Measurements from ENCODE around the gene MYLK. TPM values are rescaled to one million over a fixed set of nuclear protein-coding genes. Genes with fewer than 3 reads are reported as not detected.

The MYLK gene
- total and polyA plus RNA-seq, 4 donors = 17.1 to 158 (median 41.9) TPM

GRCh38 chr3:123656274-123656673 is 227.9 kb downstream of the MYLK start:
- no peak overlapping the region for H3K27ac ChIP-seq (ENCODE audit: low read depth in 1 of 2, low read length in 2 of 2)

GRCh38 chr3:123655400-123655799 is 228.7 kb downstream of the MYLK start:
- peaks cover 4 to 19% (median 17%) of the 10 kb centered on the region in 4 donors for H3K4me1 ChIP-seq (ENCODE audit: control insufficient read depth in 4 of 4, insufficient read depth in 4 of 4, low read length in 3 of 4)
- H3K9me3 ChIP-seq (ENCODE audit: control insufficient read depth in 4 of 4, low read length in 3 of 4) = no peaks in the 10 kb centered on the region
- 85% methylated on average over 2 of the region's 2 CpGs for WGBS
- no peak overlapping the region for H3K27ac ChIP-seq (ENCODE audit: low read depth in 1 of 2, low read length in 2 of 2)
- H3K4me3 ChIP-seq (ENCODE audit: low read depth in 1 of 3, low read length in 3 of 3) = no peak overlapping the region
- no peak overlapping the region for H3K9ac ChIP-seq (ENCODE audit: low read depth in 1 of 2, low read length in 2 of 2)
- DNase-seq (ENCODE audit: low spot score) = no peak
- H3K36me3 ChIP-seq (ENCODE audit: control insufficient read depth in 4 of 4, insufficient read depth in 3 of 4, low read depth in 1 of 4, low read length in 3 of 4) = peaks cover 9 to 36% (median 26%) of the 10 kb centered on the region in 4 donors
- no peak for TF ChIP-seq TAF1 (conservative IDR thresholded peaks at IDR 0.05)
- TF ChIP-seq SP1 (IDR thresholded peaks at IDR 0.05) = no peak
- TF ChIP-seq MAX (IDR thresholded peaks at IDR 0.05) = no peak
- TF ChIP-seq, protein P1, sequence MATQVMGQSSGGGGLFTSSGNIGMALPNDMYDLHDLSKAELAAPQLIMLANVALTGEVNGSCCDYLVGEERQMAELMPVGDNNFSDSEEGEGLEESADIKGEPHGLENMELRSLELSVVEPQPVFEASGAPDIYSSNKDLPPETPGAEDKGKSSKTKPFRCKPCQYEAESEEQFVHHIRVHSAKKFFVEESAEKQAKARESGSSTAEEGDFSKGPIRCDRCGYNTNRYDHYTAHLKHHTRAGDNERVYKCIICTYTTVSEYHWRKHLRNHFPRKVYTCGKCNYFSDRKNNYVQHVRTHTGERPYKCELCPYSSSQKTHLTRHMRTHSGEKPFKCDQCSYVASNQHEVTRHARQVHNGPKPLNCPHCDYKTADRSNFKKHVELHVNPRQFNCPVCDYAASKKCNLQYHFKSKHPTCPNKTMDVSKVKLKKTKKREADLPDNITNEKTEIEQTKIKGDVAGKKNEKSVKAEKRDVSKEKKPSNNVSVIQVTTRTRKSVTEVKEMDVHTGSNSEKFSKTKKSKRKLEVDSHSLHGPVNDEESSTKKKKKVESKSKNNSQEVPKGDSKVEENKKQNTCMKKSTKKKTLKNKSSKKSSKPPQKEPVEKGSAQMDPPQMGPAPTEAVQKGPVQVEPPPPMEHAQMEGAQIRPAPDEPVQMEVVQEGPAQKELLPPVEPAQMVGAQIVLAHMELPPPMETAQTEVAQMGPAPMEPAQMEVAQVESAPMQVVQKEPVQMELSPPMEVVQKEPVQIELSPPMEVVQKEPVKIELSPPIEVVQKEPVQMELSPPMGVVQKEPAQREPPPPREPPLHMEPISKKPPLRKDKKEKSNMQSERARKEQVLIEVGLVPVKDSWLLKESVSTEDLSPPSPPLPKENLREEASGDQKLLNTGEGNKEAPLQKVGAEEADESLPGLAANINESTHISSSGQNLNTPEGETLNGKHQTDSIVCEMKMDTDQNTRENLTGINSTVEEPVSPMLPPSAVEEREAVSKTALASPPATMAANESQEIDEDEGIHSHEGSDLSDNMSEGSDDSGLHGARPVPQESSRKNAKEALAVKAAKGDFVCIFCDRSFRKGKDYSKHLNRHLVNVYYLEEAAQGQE (IDR thresholded peaks at IDR 0.05) = no peak
- TF ChIP-seq EGR1 (IDR thresholded peaks at IDR 0.05; ENCODE audit: low read depth in 2 of 2) = no peak
- TF ChIP-seq, protein P2, sequence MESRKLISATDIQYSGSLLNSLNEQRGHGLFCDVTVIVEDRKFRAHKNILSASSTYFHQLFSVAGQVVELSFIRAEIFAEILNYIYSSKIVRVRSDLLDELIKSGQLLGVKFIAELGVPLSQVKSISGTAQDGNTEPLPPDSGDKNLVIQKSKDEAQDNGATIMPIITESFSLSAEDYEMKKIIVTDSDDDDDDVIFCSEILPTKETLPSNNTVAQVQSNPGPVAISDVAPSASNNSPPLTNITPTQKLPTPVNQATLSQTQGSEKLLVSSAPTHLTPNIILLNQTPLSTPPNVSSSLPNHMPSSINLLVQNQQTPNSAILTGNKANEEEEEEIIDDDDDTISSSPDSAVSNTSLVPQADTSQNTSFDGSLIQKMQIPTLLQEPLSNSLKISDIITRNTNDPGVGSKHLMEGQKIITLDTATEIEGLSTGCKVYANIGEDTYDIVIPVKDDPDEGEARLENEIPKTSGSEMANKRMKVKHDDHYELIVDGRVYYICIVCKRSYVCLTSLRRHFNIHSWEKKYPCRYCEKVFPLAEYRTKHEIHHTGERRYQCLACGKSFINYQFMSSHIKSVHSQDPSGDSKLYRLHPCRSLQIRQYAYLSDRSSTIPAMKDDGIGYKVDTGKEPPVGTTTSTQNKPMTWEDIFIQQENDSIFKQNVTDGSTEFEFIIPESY (IDR thresholded peaks at IDR 0.05) = no peak
- TF ChIP-seq JUND (IDR thresholded peaks at IDR 0.05) = no peak
- no peak for TF ChIP-seq GABPA (IDR thresholded peaks at IDR 0.05 in 1 of 2, conservative IDR thresholded peaks at IDR 0.05 in 1 of 2)
- no peak for TF ChIP-seq CTCF (IDR thresholded peaks at IDR 0.05; ENCODE audit: low read depth, low read length, missing input control)
- TF ChIP-seq HNF4G (IDR thresholded peaks at IDR 0.05) = no peak
- TF ChIP-seq NR2F2 (IDR thresholded peaks at IDR 0.05) = no peak
- TF ChIP-seq FOXA1 (IDR thresholded peaks at IDR 0.05) = no peak
- no peak for TF ChIP-seq YY1 (IDR thresholded peaks at IDR 0.05)
- TF ChIP-seq, protein P3, sequence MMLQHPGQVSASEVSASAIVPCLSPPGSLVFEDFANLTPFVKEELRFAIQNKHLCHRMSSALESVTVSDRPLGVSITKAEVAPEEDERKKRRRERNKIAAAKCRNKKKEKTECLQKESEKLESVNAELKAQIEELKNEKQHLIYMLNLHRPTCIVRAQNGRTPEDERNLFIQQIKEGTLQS (IDR thresholded peaks at IDR 0.05) = no peak
- H3K27me3 ChIP-seq (ENCODE audit: control insufficient read depth in 4 of 4, insufficient read depth in 4 of 4, low read length in 3 of 4) = no peaks in the 10 kb centered on the region

More at GRCh38 chr3:123656274-123656673, 227.9 kb downstream of the MYLK start:
- 81% methylated on average over 3 of the region's 3 CpGs for WGBS
- no peak for DNase-seq (ENCODE audit: low spot score)
- no peak for TF ChIP-seq GABPA (IDR thresholded peaks at IDR 0.05 in 1 of 2, conservative IDR thresholded peaks at IDR 0.05 in 1 of 2)
- no peak for TF ChIP-seq HNF4A (conservative IDR thresholded peaks at IDR 0.05)
- no peak for TF ChIP-seq EGR1 (IDR thresholded peaks at IDR 0.05; ENCODE audit: low read depth in 2 of 2)
- Histone ChIP-seq H3K4me3 (ENCODE audit: low read depth in 1 of 3, low read length in 3 of 3) (no peak overlapping the region), H3K27me3 (ENCODE audit: control insufficient read depth in 4 of 4, insufficient read depth in 4 of 4, low read length in 3 of 4) (no peaks in the 10 kb centered on the region), H3K9me3 (ENCODE audit: control insufficient read depth in 4 of 4, low read length in 3 of 4) (no peaks in the 10 kb centered on the region), H3K4me1 (ENCODE audit: control insufficient read depth in 4 of 4, insufficient read depth in 4 of 4, low read length in 3 of 4) (peaks cover 4 to 21% (median 19%) of the 10 kb centered on the region in 4 donors), H3K36me3 (ENCODE audit: control insufficient read depth in 4 of 4, insufficient read depth in 3 of 4, low read depth in 1 of 4, low read length in 3 of 4) (peaks cover 4 to 28% (median 21%) of the 10 kb centered on the region in 4 donors), H3K9ac (ENCODE audit: low read depth in 1 of 2, low read length in 2 of 2) (no peak overlapping the region)

Measured in liver (tissue), 9 donors.